Measurements from ENCODE around the gene EEF1B2.
"Not testable (repeated sequence)": the region's sequence is repeated elsewhere in the genome, so short reads cannot be mapped to it uniquely, and the experiment has no call there.

EEF1B2 gene

DNA sequence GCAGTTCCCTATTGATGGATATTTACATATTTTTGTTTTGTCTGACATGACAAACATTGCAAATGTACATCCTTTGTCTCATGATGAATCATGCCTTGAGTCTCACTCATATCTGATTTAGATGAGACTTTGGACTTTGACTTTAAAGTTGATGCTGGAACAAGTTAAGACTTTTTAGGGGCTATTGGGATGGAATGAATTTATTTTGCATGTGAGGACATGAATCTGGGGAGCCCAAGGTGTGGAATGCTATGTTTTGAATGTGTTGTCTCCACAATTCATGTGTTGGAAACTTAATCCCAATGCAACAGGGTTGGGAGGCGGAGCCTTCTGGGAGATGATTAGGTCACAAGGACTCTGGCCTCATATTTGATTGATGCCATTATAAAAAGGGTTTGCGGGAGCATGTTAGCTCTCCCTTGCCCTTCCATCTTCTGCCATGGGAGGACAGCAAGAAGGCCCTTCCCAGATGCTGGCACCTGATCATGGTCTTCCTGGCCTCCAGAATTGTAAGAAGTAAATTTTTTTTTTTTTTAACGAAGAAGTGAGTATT lies 44.6 kb upstream of the EEF1B2 start:
- Histone ChIP-seq H3K9ac (ENCODE audit: low read depth, low read length, poor library complexity, severe bottlenecking) (no peak overlapping the region), H2AFZ (ENCODE audit: low read length) (no peak overlapping the region), H3K36me3 (ENCODE audit: insufficient read depth, low read length) (peaks cover 4% of the 10 kb centered on the region; the same call in 1 of the 2 replicates), H3K4me2 (ENCODE audit: low read depth, low read length, poor library complexity, severe bottlenecking) (no peak overlapping the region), H3F3A (ENCODE audit: low read depth) (no peaks in the 10 kb centered on the region), H3K9me3 (ENCODE audit: insufficient read depth, low read depth, low read length) (no peaks in the 10 kb centered on the region; the same call in 1 of the 2 replicates), H3K9me2 (replicated peaks; ENCODE audit: low read depth, low read length) (no peaks in the 10 kb centered on the region), H3K4me1 (ENCODE audit: insufficient read depth, low read length, poor library complexity, severe bottlenecking) (peaks cover 9% of the 10 kb centered on the region), H3K79me2 (ENCODE audit: insufficient read depth, low read length) (no peaks in the 10 kb centered on the region), H3K4me3 (ENCODE audit: low read length, poor library complexity, severe bottlenecking) (no peak overlapping the region), H4K20me1 (ENCODE audit: insufficient read depth, low read length, poor library complexity, severe bottlenecking) (no peaks in the 10 kb centered on the region), H3K27me3 (ENCODE audit: insufficient read depth, low read length, poor library complexity, severe bottlenecking) (no peaks in the 10 kb centered on the region)
- no peak for TF ChIP-seq EZH2phosphoT487 (IDR thresholded peaks at IDR 0.05; ENCODE audit: borderline replicate concordance)
- TF ChIP-seq, protein P1, sequence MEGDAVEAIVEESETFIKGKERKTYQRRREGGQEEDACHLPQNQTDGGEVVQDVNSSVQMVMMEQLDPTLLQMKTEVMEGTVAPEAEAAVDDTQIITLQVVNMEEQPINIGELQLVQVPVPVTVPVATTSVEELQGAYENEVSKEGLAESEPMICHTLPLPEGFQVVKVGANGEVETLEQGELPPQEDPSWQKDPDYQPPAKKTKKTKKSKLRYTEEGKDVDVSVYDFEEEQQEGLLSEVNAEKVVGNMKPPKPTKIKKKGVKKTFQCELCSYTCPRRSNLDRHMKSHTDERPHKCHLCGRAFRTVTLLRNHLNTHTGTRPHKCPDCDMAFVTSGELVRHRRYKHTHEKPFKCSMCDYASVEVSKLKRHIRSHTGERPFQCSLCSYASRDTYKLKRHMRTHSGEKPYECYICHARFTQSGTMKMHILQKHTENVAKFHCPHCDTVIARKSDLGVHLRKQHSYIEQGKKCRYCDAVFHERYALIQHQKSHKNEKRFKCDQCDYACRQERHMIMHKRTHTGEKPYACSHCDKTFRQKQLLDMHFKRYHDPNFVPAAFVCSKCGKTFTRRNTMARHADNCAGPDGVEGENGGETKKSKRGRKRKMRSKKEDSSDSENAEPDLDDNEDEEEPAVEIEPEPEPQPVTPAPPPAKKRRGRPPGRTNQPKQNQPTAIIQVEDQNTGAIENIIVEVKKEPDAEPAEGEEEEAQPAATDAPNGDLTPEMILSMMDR (conservative IDR thresholded peaks at IDR 0.05; ENCODE audit: low read length), result no peak

DNA sequence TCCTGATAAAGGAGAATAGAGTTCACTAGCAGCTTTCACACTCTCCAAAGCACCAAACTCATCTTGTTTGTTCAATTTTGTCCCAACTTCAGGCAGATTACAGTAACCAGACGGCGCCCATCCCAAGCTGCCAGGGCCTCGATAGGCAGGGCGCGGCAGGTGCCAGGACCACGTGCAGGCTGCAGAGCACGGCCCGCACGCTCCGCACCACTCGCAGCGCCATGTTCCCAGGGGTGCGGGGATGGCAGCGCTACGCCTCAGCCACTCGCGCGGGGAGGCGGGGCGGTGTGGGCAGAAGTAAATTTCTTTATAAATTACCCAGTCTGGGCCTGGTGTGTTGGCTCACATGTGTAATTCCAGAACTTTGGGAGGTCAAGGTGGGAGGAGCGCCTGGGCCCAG lies 43.4 kb upstream of the EEF1B2 start:
- no peaks in the 10 kb centered on the region for H3K79me2 ChIP-seq (ENCODE audit: insufficient read depth, low read length)
- H3K4me1 ChIP-seq (ENCODE audit: insufficient read depth, low read length, poor library complexity, severe bottlenecking), result peaks cover 9% of the 10 kb centered on the region
- no peaks in the 10 kb centered on the region for H3K27me3 ChIP-seq (ENCODE audit: insufficient read depth, low read length, poor library complexity, severe bottlenecking)
- no peak overlapping the region for H3K9ac ChIP-seq (ENCODE audit: low read depth, low read length, poor library complexity, severe bottlenecking)
- H3K9me3 ChIP-seq (ENCODE audit: insufficient read depth, low read depth, low read length), result no peaks in the 10 kb centered on the region; the same call in 1 of the 2 replicates
- H2AFZ ChIP-seq (ENCODE audit: low read length), result no peak overlapping the region
- peaks cover 16% of the 10 kb centered on the region; the same call in 1 of the 2 replicates for H3K36me3 ChIP-seq (ENCODE audit: insufficient read depth, low read length)
- H3K4me3 ChIP-seq (ENCODE audit: low read length, poor library complexity, severe bottlenecking), result no peak overlapping the region
- H3K9me2 ChIP-seq (replicated peaks; ENCODE audit: low read depth, low read length), result no peaks in the 10 kb centered on the region
- TF ChIP-seq EZH2phosphoT487 (IDR thresholded peaks at IDR 0.05; ENCODE audit: borderline replicate concordance), result no peak
- TF ChIP-seq, protein P1 (conservative IDR thresholded peaks at IDR 0.05; ENCODE audit: low read length), result no peak
- H3F3A ChIP-seq (ENCODE audit: low read depth), result no peaks in the 10 kb centered on the region
- H3K4me2 ChIP-seq (ENCODE audit: low read depth, low read length, poor library complexity, severe bottlenecking), result no peak overlapping the region
- no peaks in the 10 kb centered on the region for H4K20me1 ChIP-seq (ENCODE audit: insufficient read depth, low read length, poor library complexity, severe bottlenecking)

DNA sequence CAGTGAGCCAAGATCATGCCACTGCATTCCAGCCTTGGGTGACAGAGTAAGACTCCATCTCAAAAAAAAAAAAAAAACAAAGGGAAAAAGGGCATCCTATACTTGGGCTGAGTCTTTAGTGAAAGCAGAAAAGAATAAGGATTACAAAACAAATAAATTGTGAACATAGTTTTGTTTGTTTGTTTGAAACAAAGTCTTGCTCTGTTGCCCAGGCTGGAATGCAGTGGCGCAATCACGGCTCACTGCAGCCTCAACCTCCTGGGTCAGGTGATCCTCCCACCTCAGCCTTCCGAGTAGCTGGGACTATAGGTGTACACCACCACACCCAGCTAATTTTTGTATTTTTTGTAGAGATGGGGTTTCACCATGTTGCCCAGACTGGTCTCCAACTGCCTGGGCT lies 37.1 kb upstream of the EEF1B2 start:
- H3K27me3 ChIP-seq (ENCODE audit: insufficient read depth, low read length, poor library complexity, severe bottlenecking); H4K20me1 ChIP-seq (ENCODE audit: insufficient read depth, low read length, poor library complexity, severe bottlenecking); H3K4me1 ChIP-seq (ENCODE audit: insufficient read depth, low read length, poor library complexity, severe bottlenecking); H3F3A ChIP-seq (ENCODE audit: low read depth); H3K9ac ChIP-seq (ENCODE audit: low read depth, low read length, poor library complexity, severe bottlenecking); H2AFZ ChIP-seq (ENCODE audit: low read length); H3K9me3 ChIP-seq (ENCODE audit: insufficient read depth, low read depth, low read length); H3K79me2 ChIP-seq (ENCODE audit: insufficient read depth, low read length); H3K4me3 ChIP-seq (ENCODE audit: low read length, poor library complexity, severe bottlenecking); H3K4me2 ChIP-seq (ENCODE audit: low read depth, low read length, poor library complexity, severe bottlenecking); H3K9me2 ChIP-seq (replicated peaks; ENCODE audit: low read depth, low read length): not testable (repeated sequence)
- H3K36me3 ChIP-seq (ENCODE audit: insufficient read depth, low read length), result peaks cover 69% of the 10 kb centered on the region

DNA sequence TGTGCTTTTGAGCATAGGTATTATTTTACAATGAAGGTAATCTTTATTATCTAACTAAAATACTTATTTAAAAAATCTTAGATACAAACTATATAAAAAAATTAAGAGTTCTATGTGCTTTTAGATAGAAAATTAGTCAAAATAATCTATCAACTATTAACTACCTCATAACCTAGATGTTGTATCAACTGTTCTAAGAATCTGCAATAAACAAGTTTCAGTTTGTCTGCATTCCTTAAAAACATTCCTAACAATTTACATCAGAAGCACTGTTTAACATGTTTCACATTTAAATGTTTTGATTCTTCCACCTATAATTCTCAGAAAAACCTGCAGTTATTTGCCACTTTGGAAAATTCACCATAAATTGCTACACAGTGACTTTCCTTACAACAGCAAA lies 33.8 kb upstream of the EEF1B2 start:
- no peaks in the 10 kb centered on the region for H3K4me1 ChIP-seq (ENCODE audit: insufficient read depth, low read length, poor library complexity, severe bottlenecking)
- no peaks in the 10 kb centered on the region for H4K20me1 ChIP-seq (ENCODE audit: insufficient read depth, low read length, poor library complexity, severe bottlenecking)
- H3K79me2 ChIP-seq (ENCODE audit: insufficient read depth, low read length), result no peaks in the 10 kb centered on the region
- no peaks in the 10 kb centered on the region for H3K9me3 ChIP-seq (ENCODE audit: insufficient read depth, low read depth, low read length)
- no peaks in the 10 kb centered on the region for H3F3A ChIP-seq (ENCODE audit: low read depth)
- no peaks in the 10 kb centered on the region for H3K27me3 ChIP-seq (ENCODE audit: insufficient read depth, low read length, poor library complexity, severe bottlenecking)
- no peak overlapping the region for H3K4me3 ChIP-seq (ENCODE audit: low read length, poor library complexity, severe bottlenecking)
- no peak overlapping the region for H3K4me2 ChIP-seq (ENCODE audit: low read depth, low read length, poor library complexity, severe bottlenecking)
- TF ChIP-seq, protein P1 (conservative IDR thresholded peaks at IDR 0.05; ENCODE audit: low read length), result no peak
- no peak for TF ChIP-seq EZH2phosphoT487 (IDR thresholded peaks at IDR 0.05; ENCODE audit: borderline replicate concordance)
- H3K36me3 ChIP-seq (ENCODE audit: insufficient read depth, low read length), result peaks cover 67% of the 10 kb centered on the region
- H3K9me2 ChIP-seq (replicated peaks; ENCODE audit: low read depth, low read length), result no peaks in the 10 kb centered on the region
- no peak overlapping the region for H2AFZ ChIP-seq (ENCODE audit: low read length)
- no peak overlapping the region for H3K9ac ChIP-seq (ENCODE audit: low read depth, low read length, poor library complexity, severe bottlenecking)

Measured in Loucy (cell line).